Kidney epithelial cell (primary cell): ENCODE measurements around the gene DIP2C. TPM values are rescaled to one million over a fixed set of nuclear protein-coding genes. Genes with fewer than 3 reads are reported as not detected.
"Not testable (repeated sequence)": the region's sequence is repeated elsewhere in the genome, so short reads cannot be mapped to it uniquely, and the experiment has no call there.

Experiments used
- DNase-seq: peaks from one replicate; pipeline ENCODE4 v3.0.0-alpha.2; 2010; ENCODE audit warnings: low read depth
- H3K27me3 ChIP-seq: 2 replicates; pipeline ENCODE4 v1.6.0; 2011; ENCODE audit warnings: low read length; ENCODE audit not compliant: control insufficient read depth, insufficient read depth
- H3K36me3 ChIP-seq: 2 replicates; pipeline ENCODE4 v1.5.1; 2011; ENCODE audit warnings: low read length; ENCODE audit not compliant: control insufficient read depth, insufficient read depth
- H3K4me3 ChIP-seq: 2 replicates; pipeline ENCODE4 v1.5.1; 2011; ENCODE audit warnings: low read depth, mild to moderate bottlenecking, control low read depth, low read length
- CTCF ChIP-seq: IDR thresholded peaks from 2 replicates; pipeline ENCODE4 v1.5.1; 2011; ENCODE audit warnings: mild to moderate bottlenecking, moderate library complexity, low read length, control low read depth, inconsistent platforms; ENCODE audit not compliant: insufficient read depth, poor library complexity, severe bottlenecking
- total RNA-seq: library from RNA; depleted of rRNA; stranded (reverse); fragments of >200 nt; gene quantifications from 2 replicates; pipeline ENCODE4 v1.2.3, GENCODE V29; 2015

DIP2C gene
- total RNA-seq, 1 donor from 2014 or later, result 19.2 TPM

DNA sequence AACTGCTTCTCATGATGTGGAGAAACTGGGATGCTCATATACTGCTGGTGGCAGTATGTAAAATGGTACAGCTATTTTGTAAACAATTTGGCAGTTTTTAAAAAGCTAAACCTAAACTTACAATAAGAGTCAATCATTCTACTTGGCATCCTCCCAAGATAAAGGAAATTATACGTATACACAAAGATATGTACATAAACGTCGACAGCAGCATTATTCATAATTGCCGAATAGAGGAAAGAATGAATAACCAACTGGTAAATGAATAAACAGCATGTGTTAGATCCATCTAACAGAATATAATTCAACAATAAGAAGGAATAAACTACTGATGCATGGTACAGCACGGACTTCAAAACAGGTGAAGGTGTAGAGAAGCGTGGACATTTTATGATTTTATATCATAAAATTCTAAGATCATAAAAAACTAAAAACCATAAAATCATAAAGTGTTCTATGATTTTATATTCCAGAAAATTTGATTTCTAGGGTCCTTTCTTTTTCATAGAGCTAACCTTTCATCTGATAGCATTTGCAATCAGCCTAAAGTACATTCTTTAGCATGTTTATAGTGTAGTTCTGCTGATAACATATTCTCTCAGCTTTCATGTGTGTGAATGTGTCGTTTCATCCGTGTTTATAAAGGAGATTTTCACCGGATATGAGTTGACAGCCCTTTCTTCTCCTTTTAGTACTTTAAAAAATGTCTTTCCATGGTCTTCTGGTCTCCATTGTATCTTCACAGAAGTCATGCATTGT lies 261.5 kb downstream of the DIP2C start:
- DNase-seq, result no peak
- Histone ChIP-seq H3K4me3 (no peak overlapping the region), H3K27me3 (no peaks in the 10 kb centered on the region), H3K36me3 (no peaks in the 10 kb centered on the region)
- TF ChIP-seq CTCF, result no peak

GRCh38 chr10:425365-425764 lies 264.1 kb downstream of the DIP2C start:
- not testable (repeated sequence) for H3K36me3 ChIP-seq, DNase-seq, H3K4me3 ChIP-seq, H3K27me3 ChIP-seq

DNA sequence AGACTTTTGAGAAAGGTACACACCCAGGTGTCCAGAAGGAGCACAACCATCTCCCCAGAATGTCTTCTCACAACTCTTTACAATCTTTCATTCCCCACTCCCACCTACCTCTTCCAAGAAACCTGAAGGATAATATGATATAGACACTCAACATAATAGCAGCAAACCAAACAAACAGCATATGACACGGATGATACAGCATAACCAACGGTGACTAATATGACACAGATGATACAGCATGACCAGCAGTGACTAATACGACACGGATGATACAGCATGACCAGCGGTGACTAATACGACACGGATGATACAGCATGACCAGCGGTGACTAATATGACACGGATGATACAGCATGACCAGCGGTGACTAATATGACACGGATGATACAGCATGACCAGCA lies 264.7 kb downstream of the DIP2C start:
- not testable (repeated sequence) for H3K36me3 ChIP-seq, DNase-seq, H3K27me3 ChIP-seq, H3K4me3 ChIP-seq

GRCh38 chr10:423178-423577 lies 266.3 kb downstream of the DIP2C start:
- H3K4me3 ChIP-seq, result no peak overlapping the region
- H3K27me3 ChIP-seq, result no peaks in the 10 kb centered on the region
- TF ChIP-seq CTCF, result no peak
- no peak for DNase-seq
- no peaks in the 10 kb centered on the region for H3K36me3 ChIP-seq

DNA sequence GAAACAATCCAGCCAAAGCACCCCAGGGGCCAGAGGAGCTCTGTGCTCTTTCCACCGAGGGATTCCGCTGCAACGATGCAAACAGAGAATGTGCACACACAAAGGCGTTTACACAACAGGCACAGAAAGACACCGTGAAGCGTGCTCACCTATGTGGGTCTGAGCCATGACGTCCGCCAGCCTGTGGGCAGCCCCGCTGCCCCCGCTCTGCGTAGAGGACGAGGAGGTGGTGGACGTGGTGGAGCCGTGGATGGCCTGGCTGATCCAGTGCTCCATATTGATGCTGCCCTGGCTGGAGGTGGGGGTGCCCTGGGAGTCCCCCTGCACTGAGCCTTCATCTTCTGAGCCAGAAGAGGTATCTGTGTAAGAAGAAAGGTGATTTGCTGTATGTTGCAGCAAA lies 266.8 kb downstream of the DIP2C start:
- H3K36me3 ChIP-seq, result no peaks in the 10 kb centered on the region
- TF ChIP-seq CTCF, result no peak
- no peak for DNase-seq
- H3K4me3 ChIP-seq, result no peak overlapping the region
- no peaks in the 10 kb centered on the region for H3K27me3 ChIP-seq

- no peaks in the 10 kb centered on the region for H3K36me3 ChIP-seq
- no peak for TF ChIP-seq CTCF
- H3K27me3 ChIP-seq, result no peaks in the 10 kb centered on the region
These were observed 267.2 kb downstream of the DIP2C start for GRCh38 chr10:422241-422640.

GRCh38 chr10:421170-421569 lies 268.3 kb downstream of the DIP2C start:
- Histone ChIP-seq H3K4me3 (no peak overlapping the region), H3K27me3 (no peaks in the 10 kb centered on the region), H3K36me3 (no peaks in the 10 kb centered on the region)
- no peak for TF ChIP-seq CTCF
- no peak for DNase-seq

More at GRCh38 chr10:422241-422640, 267.2 kb downstream of the DIP2C start:
- no peak for DNase-seq
- H3K4me3 ChIP-seq, result no peak overlapping the region
